Measurements from ENCODE around the gene SLCO2A1.
A peak's percentile ranks its signal among the peaks of the same experiment; 100 is the strongest.

SLCO2A1 gene

GRCh38 chr3:134034005-134034785 lies 4.5 kb upstream of the SLCO2A1 start:
- DNase-seq (ENCODE audit: low spot score): no peak

DNA sequence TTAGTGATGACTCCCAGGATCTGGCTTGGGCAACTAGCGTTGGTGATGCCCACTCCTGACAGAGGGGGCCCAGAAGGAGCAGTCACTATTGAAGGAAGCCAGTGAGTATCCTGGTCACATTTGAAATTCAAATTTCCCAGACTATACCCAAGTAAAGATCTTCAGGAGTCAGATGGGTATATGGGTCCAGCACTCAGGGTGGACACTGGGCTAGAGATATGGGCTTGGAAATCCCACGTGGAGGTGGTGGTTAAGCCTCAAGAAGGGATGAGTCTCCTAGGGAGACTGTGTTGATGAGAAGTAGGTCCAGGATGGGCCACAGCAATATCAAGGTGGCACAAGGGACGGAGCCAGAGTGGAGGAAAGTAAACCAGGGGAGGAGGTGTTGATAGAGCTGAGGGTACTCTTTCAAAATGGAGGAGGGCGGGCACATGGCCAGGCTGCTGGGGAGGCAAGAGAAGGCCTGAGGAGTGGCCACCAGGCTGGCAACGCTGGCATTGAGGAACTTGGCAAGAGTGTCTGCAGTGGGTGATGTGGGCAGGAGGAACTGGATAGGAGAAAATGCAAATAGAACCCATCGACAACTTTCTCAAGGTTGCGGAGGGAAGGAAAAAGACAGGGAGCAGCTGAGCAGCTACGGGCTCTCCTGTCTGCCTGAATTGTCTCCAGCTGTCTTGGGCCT lies 3.7 kb upstream of the SLCO2A1 start:
- DNase-seq (ENCODE audit: low spot score): no peak

- DNase-seq (ENCODE audit: low spot score): no peak
These were observed 1.7 kb upstream of the SLCO2A1 start for GRCh38 chr3:134031348-134031915.

- no peak for DNase-seq (ENCODE audit: low spot score)
These were observed 938 bp upstream of the SLCO2A1 start for GRCh38 chr3:134030379-134031347.

GRCh38 chr3:134029256-134029733 lies 430 bp downstream of the SLCO2A1 start:
- no peak for DNase-seq (ENCODE audit: low spot score)

DNA sequence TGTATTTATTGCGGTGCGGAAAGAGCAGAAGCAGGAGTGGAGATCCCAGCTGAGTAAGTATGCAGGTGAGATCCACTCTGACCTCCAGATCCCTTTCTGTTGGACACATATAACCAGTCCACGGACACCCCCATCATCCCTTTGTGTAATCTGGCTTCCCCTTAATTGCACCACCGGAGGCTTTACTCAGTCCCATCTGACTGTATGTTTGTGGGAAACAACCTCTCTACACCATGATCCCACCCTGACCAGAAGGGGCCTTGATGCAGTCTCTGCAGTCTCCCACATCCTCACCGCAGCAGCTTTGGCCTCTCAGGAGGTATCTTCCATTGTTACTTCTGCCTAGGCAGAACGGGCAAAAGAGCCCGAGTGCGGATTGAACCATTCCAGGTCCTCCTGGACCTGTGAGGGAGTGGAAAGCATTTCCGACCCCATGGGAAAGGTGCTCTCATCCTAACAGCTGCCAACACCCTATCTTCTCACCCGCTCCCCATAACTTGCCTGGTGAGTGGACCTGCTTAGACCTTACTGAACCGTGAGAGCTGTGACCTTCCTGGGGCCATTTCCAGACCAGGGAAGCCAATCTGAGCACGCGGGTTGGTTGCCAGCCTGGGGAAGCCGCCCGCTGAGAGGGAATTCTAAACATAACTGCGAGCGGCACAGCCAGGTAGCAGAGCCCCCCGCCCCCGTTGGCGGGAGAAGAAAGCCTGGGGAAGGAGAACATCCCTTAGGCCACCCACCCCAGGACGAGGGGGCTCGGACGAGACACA lies 1.1 kb downstream of the SLCO2A1 start:
- no peak for DNase-seq (ENCODE audit: low spot score)

- no peak for DNase-seq (ENCODE audit: low spot score)
These were observed 2.1 kb downstream of the SLCO2A1 start for GRCh38 chr3:134027631-134028030.

GRCh38 chr3:134020135-134020680 lies 9.5 kb downstream of the SLCO2A1 start:
- no peak for DNase-seq (ENCODE audit: low spot score)

DNA sequence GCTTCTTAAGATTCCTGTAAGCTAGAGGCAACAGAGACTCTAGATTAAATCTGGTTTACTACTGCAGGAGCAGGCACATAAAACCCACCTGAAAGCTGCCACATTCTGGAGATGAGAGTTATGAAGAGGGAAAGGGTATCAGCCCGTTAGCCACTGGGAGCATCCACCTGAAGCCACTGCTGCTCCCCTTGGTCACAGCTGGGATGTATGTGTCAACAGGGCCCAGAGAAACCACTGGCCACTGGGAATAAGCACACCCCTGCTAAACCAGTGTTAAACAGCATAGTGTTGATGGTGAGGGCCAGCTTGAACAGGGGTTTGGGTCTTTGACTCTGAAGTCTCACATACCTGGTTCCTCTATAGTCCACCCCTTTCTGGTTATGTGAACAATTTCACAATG lies 10.9 kb downstream of the SLCO2A1 start:
- no peak for DNase-seq (ENCODE audit: low spot score)

DNA sequence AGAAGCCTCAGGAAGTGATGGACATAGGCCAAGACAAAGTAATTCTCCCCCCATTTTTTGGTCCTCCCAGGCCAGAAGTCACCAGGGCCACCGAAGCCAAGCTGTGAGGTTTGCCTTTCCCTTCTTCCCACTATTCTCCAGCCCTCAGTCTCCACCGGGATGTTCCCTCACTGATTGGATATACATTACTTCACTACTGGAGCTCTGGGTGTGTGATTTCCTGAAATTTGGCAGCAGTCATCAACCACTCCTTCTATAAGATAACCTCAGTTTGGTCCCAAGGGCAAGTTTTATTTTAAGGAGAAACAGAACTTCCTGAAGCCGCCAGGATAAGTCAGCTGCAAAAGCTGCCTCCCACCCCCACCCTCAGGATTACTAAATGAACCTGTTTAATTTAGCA lies 11.3 kb downstream of the SLCO2A1 start:
- no peak for DNase-seq (ENCODE audit: low spot score)

- no peak for DNase-seq (ENCODE audit: low spot score)
These were observed 12.2 kb downstream of the SLCO2A1 start for GRCh38 chr3:134017490-134017889.

- no peak for DNase-seq (ENCODE audit: low spot score)
These were observed 15.5 kb downstream of the SLCO2A1 start for GRCh38 chr3:134014270-134014669.

- DNase-seq (ENCODE audit: low spot score): no peak
These were observed 16.4 kb downstream of the SLCO2A1 start for GRCh38 chr3:134013280-134013679.

DNA sequence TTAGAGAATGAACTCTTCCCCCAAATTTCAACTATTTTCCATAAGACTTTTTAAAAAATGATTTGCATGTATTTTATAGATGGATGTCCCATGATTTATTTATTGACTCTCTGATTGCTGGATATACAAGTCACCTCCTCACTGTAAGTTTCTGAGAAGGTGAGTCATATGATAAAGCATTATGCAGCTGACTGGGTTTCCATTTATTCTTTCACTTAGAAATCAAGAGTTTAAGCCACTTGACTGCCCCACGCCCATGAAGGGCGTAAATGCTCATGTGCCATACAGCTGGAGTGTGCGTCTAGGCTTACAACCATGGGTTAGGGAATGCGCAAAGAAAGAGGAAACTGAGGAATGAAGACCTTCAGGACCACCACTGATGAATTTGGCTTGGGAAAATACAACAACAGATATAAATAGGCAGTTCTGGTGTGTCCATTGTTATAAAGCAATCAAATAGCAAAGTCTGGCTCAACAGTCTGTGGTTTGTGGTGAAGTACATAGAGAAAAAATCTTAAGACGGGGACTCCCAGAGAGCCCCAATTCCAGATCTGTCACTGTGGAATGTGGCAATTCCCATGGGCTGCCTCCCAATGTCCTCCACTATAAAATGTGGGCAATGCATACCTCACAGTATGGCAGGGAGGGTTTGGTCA lies 20.3 kb downstream of the SLCO2A1 start:
- no peak for DNase-seq (ENCODE audit: low spot score)

GRCh38 chr3:134008630-134009156 lies 21.0 kb downstream of the SLCO2A1 start:
- no peak for DNase-seq (ENCODE audit: low spot score)

DNA sequence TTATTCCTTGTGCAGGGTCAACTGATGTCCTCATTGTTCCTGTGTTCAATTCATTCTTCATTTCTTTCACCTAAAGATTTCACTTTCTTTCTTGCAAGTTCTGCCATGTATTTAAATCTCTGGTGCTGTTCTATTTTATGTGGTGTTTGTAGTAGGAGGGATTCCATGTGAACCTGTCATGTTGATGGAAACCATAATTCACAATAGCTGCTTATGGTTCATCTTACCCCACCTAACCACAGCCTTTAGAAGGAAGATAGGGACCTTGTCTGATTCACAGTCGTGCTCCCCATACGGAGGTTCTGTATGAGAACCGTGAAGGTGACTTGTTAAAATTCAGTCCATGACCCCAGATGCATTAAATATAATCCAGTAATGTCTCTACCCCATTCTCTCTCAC lies 21.9 kb downstream of the SLCO2A1 start:
- no peak for DNase-seq (ENCODE audit: low spot score)

GRCh38 chr3:134004841-134005240 lies 24.9 kb downstream of the SLCO2A1 start:
- no peak for DNase-seq (ENCODE audit: low spot score)

- DNase-seq (ENCODE audit: low spot score): no peak
These were observed 26.7 kb downstream of the SLCO2A1 start for GRCh38 chr3:134003066-134003465.

DNA sequence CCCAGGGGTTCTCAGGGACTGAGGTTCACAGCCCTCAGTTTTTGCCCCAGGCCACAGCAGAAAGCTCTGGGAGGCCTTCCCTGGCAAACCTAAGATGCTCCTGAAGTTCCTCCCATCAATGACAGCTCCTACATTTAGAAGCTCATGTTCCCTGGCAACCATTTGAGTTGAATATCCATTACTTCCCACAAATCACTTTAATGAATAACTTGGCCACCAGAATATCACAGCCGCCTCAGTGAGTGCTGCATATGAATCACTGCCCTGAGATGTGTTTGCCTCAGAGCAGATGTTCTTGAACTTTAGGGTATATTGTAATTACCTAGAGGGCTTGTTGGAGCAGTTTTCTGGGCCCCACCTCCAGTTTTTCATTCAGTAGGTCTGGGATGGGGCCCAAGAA lies 27.4 kb downstream of the SLCO2A1 start:
- peak; percentile 14 for DNase-seq (ENCODE audit: low spot score)

DNA sequence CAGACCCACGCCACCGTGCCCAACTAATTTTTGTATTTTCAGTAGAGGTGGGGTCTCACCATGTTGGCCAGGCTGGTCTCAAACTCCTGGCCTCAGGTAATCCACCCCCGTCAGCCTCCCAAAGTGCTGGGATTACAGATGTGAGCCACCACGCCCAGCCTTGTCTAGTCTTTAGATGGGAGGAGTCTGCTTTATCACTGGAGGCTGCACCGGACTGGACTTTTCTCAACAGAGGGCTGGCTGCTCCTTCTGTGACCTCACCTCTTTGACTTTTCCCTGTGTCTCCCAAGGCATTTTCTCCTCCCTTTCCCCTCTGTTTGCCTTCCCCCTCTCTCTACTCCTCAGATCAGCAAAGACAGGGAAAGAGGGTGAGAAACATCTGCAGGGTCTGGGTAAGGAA lies 28.5 kb downstream of the SLCO2A1 start:
- DNase-seq (ENCODE audit: low spot score): no peak
